ENCODE results near the gene ARHGAP6.
A peak's percentile ranks its signal among the peaks of the same experiment; 100 is the strongest.
"Not testable (repeated sequence)": the region's sequence is repeated elsewhere in the genome, so short reads cannot be mapped to it uniquely, and the experiment has no call there.

The ARHGAP6 gene

GRCh38 chrX:11525685-11526084 lies 140.0 kb downstream of the ARHGAP6 start:
- H3K27ac ChIP-seq = no peak overlapping the region
- TF ChIP-seq, protein P1, sequence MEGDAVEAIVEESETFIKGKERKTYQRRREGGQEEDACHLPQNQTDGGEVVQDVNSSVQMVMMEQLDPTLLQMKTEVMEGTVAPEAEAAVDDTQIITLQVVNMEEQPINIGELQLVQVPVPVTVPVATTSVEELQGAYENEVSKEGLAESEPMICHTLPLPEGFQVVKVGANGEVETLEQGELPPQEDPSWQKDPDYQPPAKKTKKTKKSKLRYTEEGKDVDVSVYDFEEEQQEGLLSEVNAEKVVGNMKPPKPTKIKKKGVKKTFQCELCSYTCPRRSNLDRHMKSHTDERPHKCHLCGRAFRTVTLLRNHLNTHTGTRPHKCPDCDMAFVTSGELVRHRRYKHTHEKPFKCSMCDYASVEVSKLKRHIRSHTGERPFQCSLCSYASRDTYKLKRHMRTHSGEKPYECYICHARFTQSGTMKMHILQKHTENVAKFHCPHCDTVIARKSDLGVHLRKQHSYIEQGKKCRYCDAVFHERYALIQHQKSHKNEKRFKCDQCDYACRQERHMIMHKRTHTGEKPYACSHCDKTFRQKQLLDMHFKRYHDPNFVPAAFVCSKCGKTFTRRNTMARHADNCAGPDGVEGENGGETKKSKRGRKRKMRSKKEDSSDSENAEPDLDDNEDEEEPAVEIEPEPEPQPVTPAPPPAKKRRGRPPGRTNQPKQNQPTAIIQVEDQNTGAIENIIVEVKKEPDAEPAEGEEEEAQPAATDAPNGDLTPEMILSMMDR (conservative IDR thresholded peaks at IDR 0.05) = no peak

- not testable (repeated sequence) for H3K27ac ChIP-seq
Measured at GRCh38 chrX:11519234-11519633, 146.5 kb downstream of the ARHGAP6 start.

GRCh38 chrX:11509786-11510185 lies 155.9 kb downstream of the ARHGAP6 start:
- TF ChIP-seq, protein P1 (conservative IDR thresholded peaks at IDR 0.05) = no peak
- no peak overlapping the region for H3K27ac ChIP-seq

GRCh38 chrX:11504234-11504633 lies 161.5 kb downstream of the ARHGAP6 start:
- TF ChIP-seq, protein P1 (conservative IDR thresholded peaks at IDR 0.05) = no peak; the same call in 1 of the 2 replicates

GRCh38 chrX:11499076-11500044 lies 166.4 kb downstream of the ARHGAP6 start:
- H3K27ac ChIP-seq = no peak overlapping the region
- TF ChIP-seq, protein P1 (conservative IDR thresholded peaks at IDR 0.05) = no peak

More at GRCh38 chrX:11504234-11504633, 161.5 kb downstream of the ARHGAP6 start:
- no peak overlapping the region for H3K27ac ChIP-seq

- not testable (repeated sequence) for H3K27ac ChIP-seq
Measured at GRCh38 chrX:11491375-11491774, 174.3 kb downstream of the ARHGAP6 start.

GRCh38 chrX:11484290-11484689 lies 181.4 kb downstream of the ARHGAP6 start:
- H3K27ac ChIP-seq = no peak overlapping the region
- TF ChIP-seq, protein P1 (conservative IDR thresholded peaks at IDR 0.05) = no peak

DNA sequence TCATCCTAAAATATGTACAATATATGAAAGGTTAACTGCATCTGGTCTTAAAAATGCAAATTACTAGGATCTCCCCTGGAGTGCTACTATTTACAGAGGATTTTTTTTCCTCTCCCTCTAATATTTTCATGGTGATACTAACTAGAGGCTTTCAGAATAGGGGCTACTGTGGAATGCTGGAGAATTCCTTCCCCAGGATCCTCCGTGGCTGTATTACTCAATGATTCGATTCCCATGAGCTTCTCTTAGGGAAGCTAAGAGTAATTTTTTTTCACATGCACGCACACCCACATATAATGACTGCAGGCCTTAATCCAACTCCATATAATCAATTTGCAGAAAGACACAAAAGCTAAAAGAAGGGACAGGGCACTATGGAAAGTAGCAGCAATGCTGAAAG lies 184.7 kb downstream of the ARHGAP6 start:
- peak overlapping the region; percentile 27; the same call in 1 of the 2 replicates for H3K27ac ChIP-seq
- TF ChIP-seq, protein P1 (conservative IDR thresholded peaks at IDR 0.05) = no peak

Measured in VCaP (cell line).